SKM-1 (cell line): ENCODE measurements around the gene SMURF1.

Source experiments
- DNase-seq: peaks from one replicate; lab custom pipeline; 2025; ENCODE audit not compliant: unreplicated experiment; lab: John Stamatoyannopoulos, UW

The SMURF1 gene

GRCh38 chr7:99006739-99007424 is 137.0 kb downstream of the SMURF1 start:
- no peak for DNase-seq

GRCh38 chr7:99005776-99006175 is 138.1 kb downstream of the SMURF1 start:
- DNase-seq: no peak

GRCh38 chr7:99004781-99005500 is 139.0 kb downstream of the SMURF1 start:
- DNase-seq: no peak

GRCh38 chr7:99004216-99004615 is 139.7 kb downstream of the SMURF1 start:
- no peak for DNase-seq

GRCh38 chr7:99003419-99003818 is 140.5 kb downstream of the SMURF1 start:
- no peak for DNase-seq

- no peak for DNase-seq
Measured at GRCh38 chr7:99002827-99003212, 141.1 kb downstream of the SMURF1 start.

- DNase-seq: no peak
Measured at GRCh38 chr7:99002148-99002826, 141.6 kb downstream of the SMURF1 start.

GRCh38 chr7:99001482-99002147 is 142.3 kb downstream of the SMURF1 start:
- no peak for DNase-seq

- DNase-seq: no peak
Measured at GRCh38 chr7:99000904-99001465, 142.9 kb downstream of the SMURF1 start.

- no peak for DNase-seq
Measured at GRCh38 chr7:99000196-99000903, 143.6 kb downstream of the SMURF1 start.

GRCh38 chr7:98998821-98999725 is 144.8 kb downstream of the SMURF1 start:
- DNase-seq: no peak

- no peak for DNase-seq
Measured at GRCh38 chr7:98997846-98998245, 146.1 kb downstream of the SMURF1 start.

- DNase-seq: no peak
Measured at GRCh38 chr7:98996150-98996552, 147.8 kb downstream of the SMURF1 start.

- DNase-seq: no peak
Measured at GRCh38 chr7:98995523-98996149, 148.3 kb downstream of the SMURF1 start.

GRCh38 chr7:98995111-98995510 is 148.8 kb downstream of the SMURF1 start:
- no peak for DNase-seq

- no peak for DNase-seq
Measured at GRCh38 chr7:98994046-98994944, 149.6 kb downstream of the SMURF1 start.

- DNase-seq: no peak
Measured at GRCh38 chr7:98993024-98993897, 150.6 kb downstream of the SMURF1 start.
